ENCODE measurements around the gene CACNA1G. TPM values are rescaled to one million over a fixed set of nuclear protein-coding genes. Genes with fewer than 3 reads are reported as not detected.

The CACNA1G gene
- total RNA-seq, 1 donor from 2014 or later: 1.1 TPM

DNA sequence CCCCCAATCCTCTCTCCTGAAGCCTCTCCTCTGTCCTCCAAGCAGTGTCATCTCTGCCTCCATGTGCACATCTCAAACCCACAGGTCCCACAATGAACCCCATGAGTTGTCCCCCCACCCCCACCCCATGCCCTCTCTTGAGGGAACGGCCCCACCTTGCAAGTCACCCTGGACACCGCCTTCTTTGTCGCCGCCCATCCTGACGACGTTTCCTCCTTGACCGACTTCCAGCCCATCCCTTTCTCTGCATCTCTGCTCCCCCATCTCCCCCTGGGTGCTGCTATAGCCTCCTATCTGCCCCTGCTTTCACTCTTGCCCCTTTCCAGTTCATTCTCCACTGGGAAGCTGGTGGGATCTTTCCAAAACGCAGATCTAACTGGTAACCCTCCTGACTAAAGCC lies 15.2 kb upstream of the CACNA1G start:
- peaks cover 9% of the 10 kb centered on the region for H3K27me3 Mint-ChIP-seq (ENCODE audit: low read depth)
- TF ChIP-seq, protein P1, sequence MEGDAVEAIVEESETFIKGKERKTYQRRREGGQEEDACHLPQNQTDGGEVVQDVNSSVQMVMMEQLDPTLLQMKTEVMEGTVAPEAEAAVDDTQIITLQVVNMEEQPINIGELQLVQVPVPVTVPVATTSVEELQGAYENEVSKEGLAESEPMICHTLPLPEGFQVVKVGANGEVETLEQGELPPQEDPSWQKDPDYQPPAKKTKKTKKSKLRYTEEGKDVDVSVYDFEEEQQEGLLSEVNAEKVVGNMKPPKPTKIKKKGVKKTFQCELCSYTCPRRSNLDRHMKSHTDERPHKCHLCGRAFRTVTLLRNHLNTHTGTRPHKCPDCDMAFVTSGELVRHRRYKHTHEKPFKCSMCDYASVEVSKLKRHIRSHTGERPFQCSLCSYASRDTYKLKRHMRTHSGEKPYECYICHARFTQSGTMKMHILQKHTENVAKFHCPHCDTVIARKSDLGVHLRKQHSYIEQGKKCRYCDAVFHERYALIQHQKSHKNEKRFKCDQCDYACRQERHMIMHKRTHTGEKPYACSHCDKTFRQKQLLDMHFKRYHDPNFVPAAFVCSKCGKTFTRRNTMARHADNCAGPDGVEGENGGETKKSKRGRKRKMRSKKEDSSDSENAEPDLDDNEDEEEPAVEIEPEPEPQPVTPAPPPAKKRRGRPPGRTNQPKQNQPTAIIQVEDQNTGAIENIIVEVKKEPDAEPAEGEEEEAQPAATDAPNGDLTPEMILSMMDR (conservative IDR thresholded peaks at IDR 0.05): no peak

GRCh38 chr17:50546701-50547034 lies 13.8 kb upstream of the CACNA1G start:
- H3K27me3 Mint-ChIP-seq (ENCODE audit: low read depth): peaks cover 9% of the 10 kb centered on the region
- H3K36me3 Mint-ChIP-seq (ENCODE audit: low read depth): no peaks in the 10 kb centered on the region
- no peak for DNase-seq (ENCODE audit: low read depth, low spot score)
- H3K9me3 Mint-ChIP-seq: no peaks in the 10 kb centered on the region
- peak overlapping the region; percentile 64 for H3K4me3 Mint-ChIP-seq
- H3K27ac Mint-ChIP-seq (ENCODE audit: unreplicated experiment): no peak overlapping the region
- peaks cover 23% of the 10 kb centered on the region for H3K4me1 Mint-ChIP-seq
- TF ChIP-seq, protein P1 (conservative IDR thresholded peaks at IDR 0.05): no peak

More for the DNA sequence above, 15.2 kb upstream of the CACNA1G start:
- Mint-ChIP-seq H3K9me3 (no peaks in the 10 kb centered on the region), H3K4me1 (peaks cover 25% of the 10 kb centered on the region), H3K36me3 (ENCODE audit: low read depth) (no peaks in the 10 kb centered on the region), H3K27ac (ENCODE audit: unreplicated experiment) (no peak overlapping the region), H3K4me3 (peak overlapping the region; percentile 76)
- no peak for DNase-seq (ENCODE audit: low read depth, low spot score)

DNA sequence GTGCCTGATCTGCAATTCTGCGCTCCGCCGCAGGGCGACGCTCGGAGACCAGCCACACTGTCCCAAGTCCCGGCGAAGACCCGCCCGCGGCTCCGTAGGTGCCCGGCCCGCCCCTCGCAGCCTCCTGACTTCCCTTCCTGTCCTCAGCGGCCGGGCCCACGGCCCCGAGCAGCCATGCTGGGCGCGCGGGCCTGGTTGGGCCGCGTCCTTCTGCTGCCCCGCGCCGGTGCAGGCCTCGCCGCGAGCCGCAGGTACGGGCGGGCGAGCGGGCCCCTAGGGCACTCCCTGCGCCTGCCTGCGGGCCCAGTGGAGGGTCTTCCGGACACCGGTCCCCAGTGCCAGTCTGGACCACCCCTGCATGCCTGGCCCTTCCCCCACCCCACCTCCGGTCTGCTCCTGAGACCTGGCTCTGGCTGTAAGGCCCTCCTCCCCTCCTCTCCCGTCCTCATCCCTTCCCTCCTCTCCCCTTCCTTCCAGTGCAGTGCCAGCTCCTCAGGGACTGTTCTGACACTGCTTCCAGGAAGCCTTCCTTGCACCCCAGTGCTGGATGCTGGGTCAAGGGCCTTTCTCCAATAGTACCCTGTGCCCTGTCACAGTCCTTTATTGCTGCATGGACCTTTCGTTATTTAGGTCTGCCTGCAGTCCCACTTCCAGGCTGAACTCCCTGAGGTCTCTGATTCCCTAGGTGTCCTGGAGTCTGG lies 13.3 kb upstream of the CACNA1G start, which contains the start of gene SPATA20:
Gene SPATA20 (plus strand): TSS at position 140 of the 701 bp plus-strand sequence. CDS start 35 bp downstream, at position 175.
- Mint-ChIP-seq H3K27me3 (ENCODE audit: low read depth) (peaks cover 9% of the 10 kb centered on the region), H3K4me3 (peak within 1 kb of the TSS; percentile 76), H3K27ac (ENCODE audit: unreplicated experiment) (no peak within 1 kb of the TSS), H3K36me3 (ENCODE audit: low read depth) (no peaks in the 10 kb centered on the region), H3K4me1 (peaks cover 20% of the 10 kb centered on the region), H3K9me3 (no peaks in the 10 kb centered on the region)
- peak; percentile 88 for DNase-seq (ENCODE audit: low read depth, low spot score)
- TF ChIP-seq, protein P1 (conservative IDR thresholded peaks at IDR 0.05): peak; percentile 95

GRCh38 chr17:50547736-50548083 lies 12.8 kb upstream of the CACNA1G start:
- Mint-ChIP-seq H3K4me1 (peaks cover 15% of the 10 kb centered on the region), H3K27me3 (ENCODE audit: low read depth) (peaks cover 9% of the 10 kb centered on the region), H3K36me3 (ENCODE audit: low read depth) (no peaks in the 10 kb centered on the region), H3K4me3 (peak overlapping the region; percentile 76), H3K9me3 (no peaks in the 10 kb centered on the region), H3K27ac (ENCODE audit: unreplicated experiment) (no peak overlapping the region)
- TF ChIP-seq, protein P1 (conservative IDR thresholded peaks at IDR 0.05): no peak
- DNase-seq (ENCODE audit: low read depth, low spot score): no peak

DNA sequence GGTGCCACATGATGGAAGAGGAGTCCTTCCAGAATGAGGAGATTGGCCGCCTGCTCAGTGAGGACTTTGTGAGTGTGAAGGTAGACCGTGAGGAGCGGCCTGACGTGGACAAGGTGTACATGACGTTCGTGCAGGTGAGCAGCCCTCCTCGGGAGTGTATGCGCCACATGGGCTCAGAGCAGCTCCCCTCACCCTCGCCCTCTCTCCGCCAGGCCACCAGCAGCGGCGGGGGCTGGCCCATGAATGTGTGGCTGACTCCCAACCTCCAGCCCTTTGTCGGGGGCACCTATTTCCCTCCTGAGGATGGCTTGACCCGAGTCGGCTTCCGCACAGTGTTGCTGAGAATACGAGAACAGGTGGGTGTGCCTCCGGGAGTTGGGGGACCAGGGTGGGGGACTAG lies 11.7 kb upstream of the CACNA1G start:
- Mint-ChIP-seq H3K27me3 (ENCODE audit: low read depth) (peaks cover 9% of the 10 kb centered on the region), H3K4me1 (peaks cover 9% of the 10 kb centered on the region), H3K27ac (ENCODE audit: unreplicated experiment) (no peak overlapping the region), H3K9me3 (no peaks in the 10 kb centered on the region), H3K36me3 (ENCODE audit: low read depth) (no peaks in the 10 kb centered on the region), H3K4me3 (no peak overlapping the region)
- TF ChIP-seq, protein P1 (conservative IDR thresholded peaks at IDR 0.05): no peak
- no peak for DNase-seq (ENCODE audit: low read depth, low spot score)
